ENCODE data around the gene KLHL29. TPM values are rescaled to one million over a fixed set of nuclear protein-coding genes. Genes with fewer than 3 reads are reported as not detected.

KLHL29 gene
- total RNA-seq, 4 donors from 2014 or later, result 2.2 to 3.3 (median 2.7) TPM

DNA sequence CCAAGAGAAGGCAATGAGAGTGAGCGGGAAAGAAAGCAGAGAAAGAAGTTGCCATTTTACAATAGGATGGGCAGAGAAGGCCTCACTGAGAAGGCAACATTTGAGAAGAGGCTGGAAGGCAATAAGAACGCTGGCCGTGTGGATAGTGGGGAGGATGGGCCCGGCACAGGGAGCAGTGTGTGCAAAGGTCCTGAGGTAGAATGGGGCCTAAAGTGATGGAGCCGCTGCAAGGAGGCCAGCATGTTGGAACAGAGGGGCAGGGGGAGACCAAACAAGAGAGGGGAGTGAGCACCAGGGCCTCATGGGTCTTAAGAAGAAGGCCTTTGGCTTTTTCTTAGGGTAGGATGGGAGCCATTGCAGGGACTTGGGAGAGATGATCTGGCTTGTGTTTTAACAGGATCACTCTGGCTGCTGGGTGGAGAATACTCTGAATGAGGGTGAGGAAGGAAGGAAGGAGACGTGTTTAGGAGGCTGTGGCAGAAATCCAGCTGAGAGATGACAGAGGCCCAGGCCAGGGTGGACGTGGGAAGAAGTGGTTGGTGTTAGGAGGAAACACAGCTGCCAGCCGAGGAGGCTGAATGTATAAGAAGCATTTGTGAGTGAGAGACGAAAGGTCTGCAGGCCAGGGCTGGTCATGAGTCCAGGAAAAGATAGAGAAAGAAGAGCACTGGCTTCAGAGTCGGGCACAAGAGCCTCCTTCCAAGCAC lies 159.8 kb downstream of the KLHL29 start:
- H3K27me3 ChIP-seq, result no peaks in the 10 kb centered on the region
- intact Hi-C loops (cut with DNase I), result no loop called here
- no peak overlapping the region for H3K27ac ChIP-seq
- WGBS, 2 donors, result 80 to 81% methylated on average over 10 of the region's 10 CpGs
- H3K9me3 ChIP-seq, result no peaks in the 10 kb centered on the region
- H3K4me3 ChIP-seq (replicated peaks in 1 of 3), result no peak overlapping the region
- no peak for TF ChIP-seq POLR2A (IDR thresholded peaks at IDR 0.05)
- TF ChIP-seq, protein P1, sequence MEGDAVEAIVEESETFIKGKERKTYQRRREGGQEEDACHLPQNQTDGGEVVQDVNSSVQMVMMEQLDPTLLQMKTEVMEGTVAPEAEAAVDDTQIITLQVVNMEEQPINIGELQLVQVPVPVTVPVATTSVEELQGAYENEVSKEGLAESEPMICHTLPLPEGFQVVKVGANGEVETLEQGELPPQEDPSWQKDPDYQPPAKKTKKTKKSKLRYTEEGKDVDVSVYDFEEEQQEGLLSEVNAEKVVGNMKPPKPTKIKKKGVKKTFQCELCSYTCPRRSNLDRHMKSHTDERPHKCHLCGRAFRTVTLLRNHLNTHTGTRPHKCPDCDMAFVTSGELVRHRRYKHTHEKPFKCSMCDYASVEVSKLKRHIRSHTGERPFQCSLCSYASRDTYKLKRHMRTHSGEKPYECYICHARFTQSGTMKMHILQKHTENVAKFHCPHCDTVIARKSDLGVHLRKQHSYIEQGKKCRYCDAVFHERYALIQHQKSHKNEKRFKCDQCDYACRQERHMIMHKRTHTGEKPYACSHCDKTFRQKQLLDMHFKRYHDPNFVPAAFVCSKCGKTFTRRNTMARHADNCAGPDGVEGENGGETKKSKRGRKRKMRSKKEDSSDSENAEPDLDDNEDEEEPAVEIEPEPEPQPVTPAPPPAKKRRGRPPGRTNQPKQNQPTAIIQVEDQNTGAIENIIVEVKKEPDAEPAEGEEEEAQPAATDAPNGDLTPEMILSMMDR (IDR thresholded peaks at IDR 0.05), result no peak
- peaks cover 0 to 5% of the 10 kb centered on the region in 2 donors for H3K4me1 ChIP-seq
- H3K36me3 ChIP-seq, result no peaks in the 10 kb centered on the region
- DNase-seq, result no peak

DNA sequence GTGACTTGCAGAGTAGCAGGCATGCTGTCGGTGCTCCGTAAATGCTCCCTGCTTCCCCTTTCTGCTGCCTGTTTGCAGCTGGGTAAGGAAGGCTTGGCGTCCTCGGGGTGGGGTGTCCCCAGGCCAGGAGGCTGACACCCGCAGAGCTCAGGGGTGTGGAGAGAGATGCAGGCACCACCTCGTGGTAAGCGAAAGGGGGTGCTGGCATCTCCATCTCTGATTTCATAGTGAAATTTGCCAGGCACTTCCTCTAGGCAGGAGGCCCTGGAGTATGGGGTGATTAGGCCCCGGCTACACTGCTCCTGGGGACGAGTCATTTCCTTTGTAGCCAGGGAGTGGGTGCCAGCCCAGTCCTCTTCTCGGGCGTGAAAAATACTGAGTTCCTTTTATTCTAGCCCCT lies 160.4 kb downstream of the KLHL29 start:
- peaks cover 0 to 8% of the 10 kb centered on the region in 2 donors for H3K4me1 ChIP-seq
- 83 to 86% methylated on average over 11 of the region's 11 CpGs for WGBS, 2 donors
- TF ChIP-seq, protein P1 (IDR thresholded peaks at IDR 0.05), result no peak
- TF ChIP-seq POLR2A (IDR thresholded peaks at IDR 0.05), result no peak

DNA sequence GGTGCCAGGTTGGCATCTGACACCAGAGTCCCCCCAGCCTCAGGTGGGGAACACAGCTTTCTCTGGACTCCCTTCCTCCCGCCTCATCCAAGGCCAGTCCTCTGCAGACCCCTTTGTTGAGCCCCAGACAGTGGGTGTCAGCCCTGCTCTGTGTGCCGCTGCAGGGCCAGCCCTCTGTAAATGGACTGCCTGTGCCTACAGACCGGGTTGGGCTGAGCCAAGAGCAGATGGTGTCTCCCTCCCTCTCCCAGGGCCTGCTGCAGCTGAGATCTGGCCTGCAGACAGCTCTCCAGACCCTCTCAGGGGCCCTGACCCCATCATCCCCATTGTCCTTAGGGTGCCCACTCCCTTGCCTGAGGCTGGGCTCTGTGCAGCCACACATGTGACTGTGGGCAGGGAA lies 160.8 kb downstream of the KLHL29 start:
- Histone ChIP-seq H3K27ac (no peak overlapping the region), H3K4me1 (peaks cover 0 to 8% of the 10 kb centered on the region in 2 donors), H3K4me3 (replicated peaks in 1 of 3) (no peak overlapping the region), H3K27me3 (no peaks in the 10 kb centered on the region), H3K9me3 (no peaks in the 10 kb centered on the region), H3K36me3 (no peaks in the 10 kb centered on the region)
- WGBS, 2 donors, result 100% methylated on average over 1 to 2 of the region's 3 CpGs
- intact Hi-C loops (cut with DNase I), result no loop called here
- no peak for DNase-seq
- no peak for TF ChIP-seq POLR2A (IDR thresholded peaks at IDR 0.05)
- TF ChIP-seq, protein P1 (IDR thresholded peaks at IDR 0.05), result no peak

More for the DNA sequence above, 160.4 kb downstream of the KLHL29 start:
- Histone ChIP-seq H3K27me3 (no peaks in the 10 kb centered on the region), H3K9me3 (no peaks in the 10 kb centered on the region), H3K4me3 (replicated peaks in 1 of 3) (no peak overlapping the region), H3K36me3 (no peaks in the 10 kb centered on the region), H3K27ac (no peak overlapping the region)
- no peak for DNase-seq
- intact Hi-C loops (cut with DNase I), result no loop called here

DNA sequence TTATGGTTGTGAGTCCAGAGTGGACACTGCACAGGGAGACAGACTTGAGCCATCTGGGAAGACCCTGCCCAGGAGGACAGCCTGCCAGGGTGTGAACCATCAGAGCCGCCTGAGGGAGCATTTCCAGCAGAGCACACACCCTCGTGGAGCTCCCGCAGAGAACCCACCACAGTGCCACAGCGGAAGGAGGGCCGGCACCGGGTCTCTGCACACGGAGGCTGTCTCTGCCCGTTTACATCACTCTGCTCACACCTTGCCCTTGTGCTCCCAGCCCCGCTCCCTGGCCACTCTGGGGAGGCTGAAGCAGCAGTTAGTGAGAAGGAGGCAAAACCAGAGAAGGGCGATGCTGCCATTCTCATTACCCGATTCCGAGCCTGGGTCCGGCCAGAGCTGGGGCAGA lies 161.9 kb downstream of the KLHL29 start:
- no peak for DNase-seq
- H3K27me3 ChIP-seq, result no peaks in the 10 kb centered on the region
- no peaks in the 10 kb centered on the region for H3K9me3 ChIP-seq
- intact Hi-C loops (cut with DNase I), result no loop called here
- no peak overlapping the region for H3K27ac ChIP-seq
- H3K36me3 ChIP-seq, result no peaks in the 10 kb centered on the region
- no peak overlapping the region for H3K4me3 ChIP-seq (replicated peaks in 1 of 3)
- WGBS, 2 donors, result 92 to 95% methylated on average over 11 to 13 of the region's 13 CpGs
- TF ChIP-seq, protein P1 (IDR thresholded peaks at IDR 0.05), result no peak
- no peak for TF ChIP-seq POLR2A (IDR thresholded peaks at IDR 0.05)
- H3K4me1 ChIP-seq, result peaks cover 0 to 4% of the 10 kb centered on the region in 2 donors

DNA sequence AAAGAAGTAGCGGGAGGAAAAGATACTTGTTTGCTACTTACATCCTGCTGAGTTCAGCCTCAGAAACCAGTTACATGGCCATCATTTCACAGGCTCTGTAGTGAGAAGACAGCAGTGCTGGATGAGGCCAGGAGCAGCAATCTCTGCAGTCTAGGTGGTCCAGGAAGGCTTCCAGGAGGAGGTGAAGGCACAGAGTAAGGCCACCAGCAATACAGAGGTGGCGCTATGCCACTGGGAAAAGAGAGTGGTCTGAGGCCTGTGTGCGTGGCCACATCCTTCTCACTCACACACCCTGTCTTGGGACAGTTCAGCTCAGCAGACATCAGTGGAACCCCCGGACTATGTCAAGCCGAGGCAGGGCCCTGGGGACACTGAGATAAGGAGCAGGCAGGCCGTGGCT lies 162.7 kb downstream of the KLHL29 start:
- 74 to 75% methylated on average over 6 of the region's 6 CpGs for WGBS, 2 donors
- Histone ChIP-seq H3K27ac (no peak overlapping the region), H3K9me3 (no peaks in the 10 kb centered on the region), H3K27me3 (no peaks in the 10 kb centered on the region), H3K4me3 (replicated peaks in 1 of 3) (no peak overlapping the region), H3K36me3 (no peaks in the 10 kb centered on the region), H3K4me1 (peaks cover 0 to 4% of the 10 kb centered on the region in 2 donors)
- intact Hi-C loops (cut with DNase I), result no loop called here
- DNase-seq, result no peak
- TF ChIP-seq, protein P1 (IDR thresholded peaks at IDR 0.05), result no peak
- TF ChIP-seq POLR2A (IDR thresholded peaks at IDR 0.05), result no peak

All from thyroid gland (tissue), 4 donors.